Measurements from ENCODE around the gene HTR3B.
"Not testable (repeated sequence)": the region's sequence is repeated elsewhere in the genome, so short reads cannot be mapped to it uniquely, and the experiment has no call there.

Gene HTR3B

DNA sequence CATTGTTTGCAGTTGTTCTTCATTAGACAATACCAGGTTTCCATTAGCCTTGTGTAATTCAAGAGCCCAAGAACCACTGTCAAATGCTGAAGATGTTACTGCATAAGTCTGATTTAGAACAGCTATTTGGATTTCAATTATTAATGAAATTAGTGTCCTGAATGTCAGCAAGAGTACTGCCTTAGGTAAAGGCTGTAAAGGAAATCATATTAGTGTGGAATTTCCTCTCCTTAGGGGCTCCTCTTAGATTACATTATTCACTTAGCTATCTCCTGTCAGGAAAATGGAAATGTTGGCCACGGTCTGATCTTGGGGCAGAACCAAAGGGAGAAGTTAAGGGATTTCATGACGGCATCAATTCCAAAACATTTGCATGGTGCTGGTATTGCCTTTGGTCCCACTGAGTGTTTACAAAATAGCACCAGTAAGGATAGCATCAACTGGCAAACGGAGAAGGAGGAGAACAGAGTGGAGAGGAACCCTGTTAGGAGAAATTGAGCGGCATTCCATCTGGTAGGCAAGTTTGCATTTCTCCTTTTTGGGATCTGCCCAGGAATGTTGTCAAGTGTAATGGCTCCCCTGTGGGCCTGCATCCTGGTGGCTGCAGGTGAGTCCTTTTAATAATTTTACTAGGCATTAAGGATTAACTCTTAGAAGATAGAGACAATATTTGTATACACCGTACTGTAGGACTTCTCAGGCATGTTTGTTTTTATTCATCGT lies at the start of gene HTR3B:
TSS of gene HTR3B (plus strand) at position 418 of the 723 bp plus-strand sequence. CDS start at position 556, 138 bp downstream.
- no peak for DNase-seq (ENCODE audit: low spot score)

- DNase-seq (ENCODE audit: low spot score), result no peak
Measured at GRCh38 chr11:113855803-113856202, 48.8 kb upstream of the HTR3B start.

DNA sequence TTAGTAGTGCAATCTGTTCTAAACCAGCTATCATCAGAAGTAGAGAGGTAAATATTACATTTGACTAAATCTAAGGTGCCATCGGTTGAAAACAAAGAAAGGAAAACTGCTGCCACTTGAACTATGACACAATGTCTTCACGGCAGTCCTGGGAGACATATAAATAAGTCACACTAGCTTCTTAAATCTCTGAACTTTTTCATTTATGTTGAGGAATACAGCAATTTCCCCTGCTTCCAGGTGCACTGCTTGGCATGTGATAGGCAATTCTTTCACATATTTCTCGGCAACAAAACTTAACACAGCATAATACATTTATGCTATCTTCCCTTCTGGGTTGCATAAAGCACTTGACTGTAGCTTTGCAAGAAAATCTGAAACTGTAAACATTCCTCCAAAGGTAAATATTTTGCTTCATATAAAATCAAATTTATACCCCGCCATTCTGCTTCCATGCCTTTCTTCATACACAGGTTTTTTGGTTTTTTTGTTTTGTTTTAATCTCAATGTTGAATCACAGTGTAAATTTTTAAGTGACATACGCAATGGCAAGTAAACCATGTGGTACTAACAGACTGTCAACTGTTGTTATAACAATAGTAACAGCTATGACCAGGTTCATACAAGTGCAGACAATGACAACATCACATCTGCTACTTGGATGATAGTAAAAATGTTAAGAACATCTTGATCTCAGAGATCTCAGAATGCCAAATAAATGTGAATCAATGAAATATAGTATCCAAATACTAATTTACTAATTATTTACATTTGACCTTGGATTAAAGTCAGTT lies 47.4 kb upstream of the HTR3B start:
- no peak for DNase-seq (ENCODE audit: low spot score)

- no peak for DNase-seq (ENCODE audit: low spot score)
Measured at GRCh38 chr11:113859665-113860064, 44.9 kb upstream of the HTR3B start.

DNA sequence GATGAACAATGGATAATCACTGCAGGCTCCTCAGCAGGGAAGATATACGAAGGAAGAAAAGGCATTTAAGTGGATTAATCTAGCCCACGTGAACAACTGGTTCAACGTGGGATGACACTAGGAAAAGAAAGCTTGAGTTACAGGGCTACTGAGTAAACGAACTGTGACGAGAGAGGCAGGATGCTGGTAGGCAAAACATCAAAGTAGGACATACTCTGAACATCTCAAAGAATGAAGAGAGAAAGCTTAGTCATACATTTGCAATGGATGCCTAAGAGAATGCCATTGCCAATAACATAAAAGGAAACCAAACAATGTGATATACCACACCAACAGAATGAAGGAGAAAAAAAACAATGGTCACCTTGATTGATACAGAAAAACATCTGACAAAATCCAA lies 42.2 kb upstream of the HTR3B start:
- DNase-seq (ENCODE audit: low spot score), result no peak

DNA sequence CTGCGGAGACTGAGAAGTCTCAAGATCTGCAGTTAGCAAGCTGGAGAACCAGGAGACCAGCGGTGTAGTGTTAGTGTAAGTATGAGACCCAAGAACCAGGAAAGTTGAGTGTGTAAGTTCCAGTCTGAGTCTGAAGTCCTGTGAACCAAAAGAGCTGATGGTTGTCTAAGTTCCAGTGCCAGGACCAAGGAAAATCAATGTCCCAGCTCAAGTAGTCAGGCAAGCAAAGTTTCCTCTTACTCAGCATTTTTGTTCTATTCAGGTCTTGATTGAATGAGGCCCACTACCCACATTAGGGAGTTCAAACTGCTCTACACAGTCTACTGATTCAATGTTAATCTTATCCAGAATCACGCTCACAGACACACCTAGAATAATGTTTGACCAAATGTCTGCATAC lies 40.2 kb upstream of the HTR3B start:
- DNase-seq (ENCODE audit: low spot score), result no peak

DNA sequence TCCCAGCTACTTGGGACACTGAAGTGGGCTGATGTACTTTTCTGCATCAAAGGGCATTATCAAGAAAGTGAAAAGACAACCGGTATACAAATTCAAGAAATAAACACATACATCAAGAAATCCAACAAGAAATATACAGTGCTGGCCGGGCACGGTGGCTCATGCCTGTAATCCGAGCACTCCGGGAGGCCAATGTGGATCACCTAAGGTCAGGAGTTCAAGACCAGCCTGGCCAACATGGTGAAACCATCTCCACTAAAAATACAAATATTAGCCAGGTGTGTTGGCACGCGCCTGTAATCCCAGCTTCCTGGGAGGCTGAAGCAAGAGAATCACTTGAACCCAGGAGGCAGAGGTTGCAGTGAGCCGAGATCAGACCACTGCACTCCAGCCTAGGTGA lies 38.7 kb upstream of the HTR3B start:
- no peak for DNase-seq (ENCODE audit: low spot score)

GRCh38 chr11:113867843-113868503 lies 36.6 kb upstream of the HTR3B start:
- DNase-seq (ENCODE audit: low spot score), result no peak

- DNase-seq (ENCODE audit: low spot score), result no peak
Measured at GRCh38 chr11:113871336-113871735, 33.3 kb upstream of the HTR3B start.

DNA sequence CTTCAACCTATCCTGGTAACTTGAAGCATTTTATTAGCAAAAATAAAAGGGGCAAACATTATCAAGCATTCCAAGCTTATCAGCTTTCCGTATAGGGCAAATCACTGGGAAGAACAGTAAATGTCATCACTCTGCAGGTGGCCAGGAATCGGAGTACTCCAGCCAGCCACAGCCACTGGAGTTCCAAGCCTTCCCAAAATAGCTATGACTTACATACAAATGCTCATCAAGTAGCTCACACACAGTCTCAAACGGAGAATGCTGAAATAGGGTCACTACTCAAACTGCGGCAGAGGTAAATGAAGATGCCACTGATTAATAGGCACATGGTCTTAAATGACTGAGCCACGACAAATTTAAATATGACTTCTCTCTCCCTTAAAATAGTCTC lies 31.4 kb upstream of the HTR3B start:
- peak; percentile 35 for DNase-seq (ENCODE audit: low spot score)

GRCh38 chr11:113874096-113874495 lies 30.5 kb upstream of the HTR3B start:
- no peak for DNase-seq (ENCODE audit: low spot score)

GRCh38 chr11:113874581-113875233 lies 29.9 kb upstream of the HTR3B start:
- DNase-seq (ENCODE audit: low spot score), result peak; percentile 40

- DNase-seq (ENCODE audit: low spot score), result peak; percentile 95
Measured at GRCh38 chr11:113875234-113876073, 29.1 kb upstream of the HTR3B start, which contains the start of gene USP28. USP28 (minus strand) TSS chr11:113875572; CDS start chr11:113875501, 71 bp downstream.

GRCh38 chr11:113876074-113876797 lies 28.4 kb upstream of the HTR3B start:
- DNase-seq (ENCODE audit: low spot score), result no peak

- DNase-seq (ENCODE audit: low spot score), result no peak
Measured at GRCh38 chr11:113876798-113877669, 27.6 kb upstream of the HTR3B start.

GRCh38 chr11:113877670-113878055 lies 26.9 kb upstream of the HTR3B start:
- no peak for DNase-seq (ENCODE audit: low spot score)

DNA sequence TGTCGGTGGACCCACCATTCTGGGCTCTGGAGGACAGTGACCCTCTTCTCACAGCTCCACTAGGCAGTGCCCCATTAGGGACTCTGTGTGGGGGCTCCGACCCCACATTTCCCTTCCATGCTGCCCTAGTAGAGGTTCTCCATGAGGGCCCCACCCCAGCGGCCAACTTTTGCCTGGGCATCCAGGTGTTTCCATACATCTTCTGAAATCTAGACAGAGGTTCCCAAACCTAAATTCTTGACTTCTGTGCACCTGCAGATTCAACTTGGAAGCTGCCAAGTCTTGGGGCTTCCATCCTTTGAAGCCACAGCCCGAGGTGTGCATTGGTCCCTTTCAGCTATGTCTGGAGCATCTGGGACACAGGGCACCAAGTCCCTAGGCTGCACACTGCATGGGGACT lies 25.1 kb upstream of the HTR3B start:
- DNase-seq (ENCODE audit: low spot score), result not testable (repeated sequence)

GRCh38 chr11:113880971-113881370 lies 23.6 kb upstream of the HTR3B start:
- no peak for DNase-seq (ENCODE audit: low spot score)

DNA sequence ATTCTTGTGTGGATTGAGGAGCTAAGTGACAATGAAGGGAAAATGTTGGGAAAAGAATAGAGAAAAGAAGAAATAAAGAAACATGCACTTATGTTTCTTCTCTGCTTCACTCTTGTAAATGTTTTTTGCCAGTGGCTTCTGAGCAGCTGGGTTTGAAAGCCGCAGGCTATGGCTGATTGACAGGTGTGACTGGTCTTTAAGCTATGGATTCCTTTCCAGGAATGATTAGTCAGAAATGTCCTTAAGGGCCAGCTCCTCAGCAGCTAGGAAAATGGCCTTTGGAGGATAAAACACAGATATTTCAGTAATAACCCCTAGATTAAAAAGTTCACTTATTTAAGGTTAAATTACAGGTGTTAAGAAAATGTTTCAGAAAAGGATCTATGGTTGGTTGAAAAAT lies 22.7 kb upstream of the HTR3B start:
- peak; percentile 30 for DNase-seq (ENCODE audit: low spot score)

- DNase-seq (ENCODE audit: low spot score), result no peak
Measured at GRCh38 chr11:113884361-113884836, 20.2 kb upstream of the HTR3B start.

Data from RKO (cell line).